Renal cortex interstitium (tissue), 11 donors: ENCODE measurements around the gene CD1C. TPM values are rescaled to one million over a fixed set of nuclear protein-coding genes. Genes with fewer than 3 reads are reported as not detected.
"Not testable (repeated sequence)": the region's sequence is repeated elsewhere in the genome, so short reads cannot be mapped to it uniquely, and the experiment has no call there.

Source experiments
- DNase-seq, 11 donors: peaks; one replicate each; pipeline ENCODE4 v3.0.0-alpha.2; 2013; ENCODE audit warnings: low read depth in 9 of 11, low spot score in 4 of 11; ENCODE audit errors: extremely low read depth in 1 of 11
- polyA plus RNA-seq, 3 donors: library from polyadenylated mRNA; unstranded; fragments of 120-200 nt; gene quantifications; one replicate each; pipeline ENCODE4 v1.2.1, GENCODE V29; 2013; ENCODE audit not compliant: insufficient read length in 3 of 3

The CD1C gene
- polyA plus RNA-seq, 3 donors: 0.92 to 1.2 (median 1.2) TPM

GRCh38 chr1:158311066-158311465 lies 21.3 kb downstream of the CD1C start:
- DNase-seq: no peak

- no peak for DNase-seq
Observed at GRCh38 chr1:158323866-158324265, 34.1 kb downstream of the CD1C start.

GRCh38 chr1:158324395-158324794 lies 34.7 kb downstream of the CD1C start:
- DNase-seq: no peak

- no peak for DNase-seq
Observed at GRCh38 chr1:158327481-158327880, 37.8 kb downstream of the CD1C start.

- DNase-seq: no peak
Observed at GRCh38 chr1:158328426-158328825, 38.7 kb downstream of the CD1C start.

- DNase-seq: no peak
Observed at GRCh38 chr1:158329300-158329699, 39.6 kb downstream of the CD1C start.

- no peak for DNase-seq
Observed at GRCh38 chr1:158329733-158330132, 40.0 kb downstream of the CD1C start.

GRCh38 chr1:158330391-158331105 lies 40.8 kb downstream of the CD1C start:
- DNase-seq: no peak

GRCh38 chr1:158331106-158331425 lies 41.3 kb downstream of the CD1C start:
- no peak for DNase-seq

GRCh38 chr1:158331481-158332150 lies 41.9 kb downstream of the CD1C start, which contains the start of gene CD1B:
CD1B (minus strand) TSS chr1:158331531; CDS start chr1:158331423, 108 bp downstream.
- DNase-seq: no peak

- DNase-seq: no peak
Observed at GRCh38 chr1:158333405-158334155, 43.9 kb downstream of the CD1C start.

GRCh38 chr1:158334526-158335212 lies 44.9 kb downstream of the CD1C start:
- no peak for DNase-seq

- DNase-seq: no peak
Observed at GRCh38 chr1:158335213-158335532, 45.5 kb downstream of the CD1C start.

- DNase-seq: not testable (repeated sequence)
Observed at GRCh38 chr1:158336413-158336812, 46.7 kb downstream of the CD1C start.

Other genes starting within 250 kb of the CD1C start
- gene CD1D, start 109.0 kb upstream of the CD1C start, polyA plus RNA-seq: 1 to 10 TPM; 6.6 to 7.6 (median 7.2) TPM
- not detected for gene CD1A, start 35.5 kb upstream of the CD1C start, polyA plus RNA-seq
- not detected for gene CD1B, start 41.6 kb downstream of the CD1C start, polyA plus RNA-seq
- under 1 TPM in 2 of 3 donors, not detected in 1; 0.11 to 0.27 TPM for gene CD1E, start 64.0 kb downstream of the CD1C start, polyA plus RNA-seq
- gene OR10T2, start 109.5 kb downstream of the CD1C start, polyA plus RNA-seq: not detected
- gene OR10K2, start 136.3 kb downstream of the CD1C start, polyA plus RNA-seq: not detected
- gene OR10K1, start 171.9 kb downstream of the CD1C start, polyA plus RNA-seq: under 1 TPM in 1 of 3 donors, not detected in 2; 0.05 TPM
- gene OR10R2, start 182.3 kb downstream of the CD1C start, polyA plus RNA-seq: not detected